ENCODE results near the gene RHBDF1. TPM values are rescaled to one million over a fixed set of nuclear protein-coding genes. Genes with fewer than 3 reads are reported as not detected.

Gene RHBDF1
- total and polyA plus RNA-seq, 3 experiments from 2014 or later = 0.53 to 0.59 TPM; not detected in 1

DNA sequence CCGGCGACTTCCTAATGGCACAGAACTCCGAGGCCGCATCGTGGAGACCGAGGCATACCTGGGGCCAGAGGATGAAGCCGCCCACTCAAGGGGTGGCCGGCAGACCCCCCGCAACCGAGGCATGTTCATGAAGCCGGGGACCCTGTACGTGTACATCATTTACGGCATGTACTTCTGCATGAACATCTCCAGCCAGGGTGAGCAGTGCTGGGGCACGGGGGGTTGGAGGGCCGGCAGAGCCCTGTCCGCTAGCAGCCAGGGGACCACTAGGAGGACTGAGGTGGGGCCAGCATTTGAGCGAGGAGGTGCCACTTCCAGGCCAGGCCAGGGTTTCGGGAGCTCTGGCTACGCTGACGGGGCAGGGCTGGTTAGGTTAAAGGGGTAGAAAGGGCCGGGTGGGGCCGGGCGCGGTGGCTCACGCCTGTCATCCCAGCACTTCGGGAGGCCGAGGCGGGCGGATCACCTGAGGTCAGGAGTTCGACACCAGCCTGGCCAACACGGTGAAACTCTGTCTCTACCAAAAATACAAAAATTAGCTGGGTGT, 10.7 kb upstream of the RHBDF1 start:
- H3K9me3 ChIP-seq (ENCODE audit: low read length) = no peaks in the 10 kb centered on the region
- no peak for DNase-seq
- H3K27ac ChIP-seq (ENCODE audit: low read depth, low read length) = no peak overlapping the region
- Mint-ChIP-seq H3K36me3 (peaks cover 0 to 52% (median 0%) of the 10 kb centered on the region in 3 donors), H3K4me3 (peak overlapping the region in 1 of 7 donors; percentile 8), H3K27me3 (peaks cover 0 to 1% of the 10 kb centered on the region in 2 donors), H3K9me3 (no peaks in the 10 kb centered on the region), H3K4me1 (peaks cover 31 to 46% (median 31%) of the 10 kb centered on the region in 3 donors), H3K27ac (no peak overlapping the region)
- POLR2A ChIA-PET = interaction anchor here (0.7 kb wide), 1 partner anchor 19 kb away, joined by 3 read pairs; no protein-coding TSS in a partner anchor
- CTCF ChIA-PET = interaction anchor here (1.7 to 5.0 kb wide), 2 partner anchors 17 to 18 kb away, joined by 9 to 21 read pairs; no protein-coding TSS in a partner anchor
- no peaks in the 10 kb centered on the region for H3K27me3 ChIP-seq (ENCODE audit: insufficient read depth, low read length, poor library complexity, severe bottlenecking)
- H3K36me3 ChIP-seq (ENCODE audit: insufficient read depth, low read length) = no peaks in the 10 kb centered on the region
- H3K4me1 ChIP-seq (ENCODE audit: insufficient read depth, low read length) = peaks cover 24% of the 10 kb centered on the region
- no peak overlapping the region for H3K4me3 ChIP-seq (ENCODE audit: low read length)

DNA sequence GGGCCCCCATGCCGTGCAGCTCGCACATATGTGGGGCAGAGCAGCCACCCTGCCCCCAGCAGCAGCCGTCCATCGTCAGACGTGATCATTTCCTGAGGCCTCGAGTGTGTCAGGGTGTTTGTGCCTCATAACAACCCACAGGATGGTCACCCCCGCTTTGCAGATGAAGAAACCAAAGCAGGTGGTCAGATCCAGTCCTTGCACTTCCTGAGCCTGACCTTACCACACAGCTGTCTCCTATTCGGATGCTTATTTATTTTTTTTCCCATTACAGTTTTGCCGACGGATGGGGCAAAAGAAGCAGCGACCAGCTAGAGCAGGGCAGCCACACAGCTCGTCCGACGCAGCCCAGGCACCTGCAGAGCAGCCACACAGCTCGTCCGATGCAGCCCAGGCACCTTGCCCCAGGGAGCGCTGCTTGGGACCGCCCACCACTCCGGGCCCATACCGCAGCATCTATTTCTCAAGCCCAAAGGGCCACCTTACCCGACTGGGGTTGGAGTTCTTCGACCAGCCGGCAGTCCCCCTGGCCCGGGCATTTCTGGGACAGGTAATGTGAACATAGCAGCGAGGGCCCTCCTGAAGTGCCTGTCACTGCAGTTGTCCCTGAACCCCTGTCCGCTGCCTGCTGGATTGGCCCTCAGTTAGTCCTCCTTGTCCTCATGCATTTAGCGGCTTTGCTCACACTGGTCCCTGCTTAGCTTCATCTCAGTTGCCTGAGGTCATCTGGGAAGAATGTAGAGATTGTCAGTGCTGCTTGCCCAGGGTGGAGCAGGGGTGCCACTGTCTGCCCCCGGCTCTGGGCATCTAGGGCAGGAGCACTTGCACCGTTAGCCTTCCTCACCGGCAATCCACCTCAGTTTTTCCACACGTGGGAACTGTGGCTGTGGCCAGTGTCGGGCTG, 7.0 kb upstream of the RHBDF1 start:
- peaks cover under 1% of the 10 kb centered on the region for H3K27me3 ChIP-seq (ENCODE audit: insufficient read depth, low read length, poor library complexity, severe bottlenecking)
- peak overlapping the region; percentile 87 to 93 (median 90) for H3K4me3 Mint-ChIP-seq
- H3K27ac ChIP-seq (ENCODE audit: low read depth, low read length) = peak overlapping the region; percentile 65
- peaks cover 33 to 53% (median 38%) of the 10 kb centered on the region in 3 donors for H3K4me1 Mint-ChIP-seq
- peaks cover 0 to 24% (median 0%) of the 10 kb centered on the region in 3 donors for H3K36me3 Mint-ChIP-seq
- peak overlapping the region; percentile 85 for H3K4me3 ChIP-seq (ENCODE audit: low read length)
- no peaks in the 10 kb centered on the region for H3K36me3 ChIP-seq (ENCODE audit: insufficient read depth, low read length)
- H3K27me3 Mint-ChIP-seq = peaks cover 5 to 7% of the 10 kb centered on the region in 2 donors
- CTCF ChIA-PET = interaction anchor here (1.2 to 3.9 kb wide), 3 partner anchors 14 to 102 kb away, joined by 3 to 24 read pairs (median 6); no protein-coding TSS in a partner anchor
- H3K4me1 ChIP-seq (ENCODE audit: insufficient read depth, low read length) = peaks cover 31% of the 10 kb centered on the region
- no peaks in the 10 kb centered on the region for H3K9me3 ChIP-seq (ENCODE audit: low read length)
- POLR2A ChIA-PET = no interaction called here
- DNase-seq = no peak
- H3K9me3 Mint-ChIP-seq = no peaks in the 10 kb centered on the region
- H3K27ac Mint-ChIP-seq = peak overlapping the region in 7 of 8 donors; percentile 20 to 95 (median 84)

DNA sequence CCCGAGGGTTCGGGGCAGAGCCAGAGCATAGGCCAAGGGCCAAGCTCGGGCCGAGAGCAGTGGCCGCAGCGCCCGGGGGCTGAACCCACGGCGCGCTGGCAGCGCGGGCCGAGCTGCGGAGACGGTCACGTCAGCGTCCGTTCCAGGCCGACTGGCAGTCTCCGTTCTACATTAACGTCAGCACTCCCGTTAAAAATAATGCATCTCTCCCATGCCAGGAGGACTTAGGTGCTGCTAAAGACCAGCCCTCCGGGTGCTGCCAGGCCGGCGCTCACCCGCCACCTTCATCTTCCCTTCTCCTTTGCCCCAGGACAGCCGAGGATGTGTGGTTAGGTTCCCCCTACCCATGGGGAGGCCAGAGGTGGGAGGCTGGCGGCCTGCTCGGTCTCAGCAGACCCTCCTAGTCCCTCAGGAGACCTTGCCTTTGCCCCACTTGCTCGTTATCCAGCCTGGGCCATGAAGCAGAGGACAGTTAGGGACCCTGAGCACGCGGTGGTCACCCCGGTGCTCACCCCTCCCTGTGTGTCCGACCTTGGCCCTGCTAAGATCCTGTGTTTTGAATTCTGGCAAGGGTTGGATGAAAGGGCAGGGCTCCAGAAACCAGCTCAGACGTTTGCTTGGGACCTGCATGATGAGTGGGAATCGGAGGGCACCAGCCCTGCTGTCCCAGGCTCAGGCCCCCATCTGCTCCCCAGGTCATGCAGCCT, 6.2 kb upstream of the RHBDF1 start:
- Histone ChIP-seq H3K4me1 (ENCODE audit: insufficient read depth, low read length) (peaks cover 23% of the 10 kb centered on the region), H3K4me3 (ENCODE audit: low read length) (peak overlapping the region; percentile 85), H3K9me3 (ENCODE audit: low read length) (no peaks in the 10 kb centered on the region), H3K36me3 (ENCODE audit: insufficient read depth, low read length) (no peaks in the 10 kb centered on the region), H3K27me3 (ENCODE audit: insufficient read depth, low read length, poor library complexity, severe bottlenecking) (peaks cover 8% of the 10 kb centered on the region), H3K27ac (ENCODE audit: low read depth, low read length) (peak overlapping the region; percentile 65)
- Mint-ChIP-seq H3K4me3 (peak overlapping the region; percentile 87 to 93 (median 90)), H3K27me3 (peaks cover 9% of the 10 kb centered on the region in 2 donors), H3K4me1 (peaks cover 25 to 45% (median 30%) of the 10 kb centered on the region in 3 donors), H3K27ac (peak overlapping the region; percentile 67 to 95 (median 83)), H3K36me3 (peaks cover 0 to 20% (median 0%) of the 10 kb centered on the region in 3 donors), H3K9me3 (no peaks in the 10 kb centered on the region)
- CTCF ChIA-PET = interaction anchor here (1.3 to 3.9 kb wide), 3 partner anchors 13 to 28 kb away, joined by 3 to 24 read pairs (median 6); no protein-coding TSS in a partner anchor
- POLR2A ChIA-PET = no interaction called here
- no peak for DNase-seq

DNA sequence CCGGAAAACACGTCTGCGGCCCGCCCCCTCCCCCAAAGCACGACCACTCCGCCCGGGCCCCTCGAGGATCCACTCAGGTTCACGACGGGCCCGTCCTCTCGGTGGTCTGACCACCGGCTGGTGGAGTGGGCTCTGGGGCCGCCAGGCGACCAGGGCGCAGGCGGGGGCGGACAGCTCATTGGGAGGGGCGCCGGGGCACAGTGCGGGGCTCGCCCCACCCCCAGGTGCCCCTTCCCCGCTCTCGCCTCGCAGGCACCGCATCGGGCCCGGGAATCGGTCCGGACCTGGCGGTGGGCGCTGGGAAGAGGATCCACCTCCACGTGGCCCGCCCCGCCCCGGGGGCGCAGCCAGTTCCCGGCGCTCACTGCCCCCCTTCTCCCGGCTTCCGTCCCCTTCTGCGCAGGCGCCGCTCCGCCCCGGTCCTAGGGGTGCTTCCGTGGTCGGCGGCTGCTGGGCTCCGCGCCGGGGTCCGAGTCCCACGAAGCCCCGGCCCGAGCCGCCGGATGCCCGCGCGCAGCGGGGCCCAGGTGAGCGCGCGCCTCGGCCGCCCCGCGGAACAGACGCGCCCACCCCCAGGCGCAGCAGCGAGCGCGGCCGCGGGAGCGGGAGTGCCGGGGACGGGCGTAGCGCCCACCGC, 5.5 kb upstream of the RHBDF1 start, which contains the start of gene MPG:
TSS of gene MPG (plus strand) at position 419 of the 637 bp plus-strand sequence. CDS start at position 504, 85 bp downstream.
- ChIA-PET POLR2A (interaction anchor here (0.9 kb wide), 1 partner anchor 19 kb away, joined by 3 read pairs; no protein-coding TSS in a partner anchor), CTCF (interaction anchor here (1.3 to 3.9 kb wide), 3 partner anchors 12 to 29 kb away, joined by 3 to 24 read pairs (median 10); no protein-coding TSS in a partner anchor)
- no peaks in the 10 kb centered on the region for H3K9me3 Mint-ChIP-seq
- peaks cover 21 to 43% (median 26%) of the 10 kb centered on the region in 3 donors for H3K4me1 Mint-ChIP-seq
- Histone ChIP-seq H3K36me3 (ENCODE audit: insufficient read depth, low read length) (no peaks in the 10 kb centered on the region), H3K4me3 (ENCODE audit: low read length) (peak within 1 kb of the TSS; percentile 85), H3K27ac (ENCODE audit: low read depth, low read length) (peak within 1 kb of the TSS; percentile 65), H3K9me3 (ENCODE audit: low read length) (no peaks in the 10 kb centered on the region), H3K4me1 (ENCODE audit: insufficient read depth, low read length) (peaks cover 22% of the 10 kb centered on the region), H3K27me3 (ENCODE audit: insufficient read depth, low read length, poor library complexity, severe bottlenecking) (peaks cover 14% of the 10 kb centered on the region)
- H3K36me3 Mint-ChIP-seq = peaks cover 0 to 20% (median 0%) of the 10 kb centered on the region in 3 donors
- DNase-seq = peak; percentile 71 to 88 (median 78)
- peak within 1 kb of the TSS; percentile 87 to 93 (median 90) for H3K4me3 Mint-ChIP-seq
- H3K27me3 Mint-ChIP-seq = peaks cover 13 to 15% of the 10 kb centered on the region in 2 donors
- H3K27ac Mint-ChIP-seq = peak within 1 kb of the TSS; percentile 67 to 95 (median 83)

DNA sequence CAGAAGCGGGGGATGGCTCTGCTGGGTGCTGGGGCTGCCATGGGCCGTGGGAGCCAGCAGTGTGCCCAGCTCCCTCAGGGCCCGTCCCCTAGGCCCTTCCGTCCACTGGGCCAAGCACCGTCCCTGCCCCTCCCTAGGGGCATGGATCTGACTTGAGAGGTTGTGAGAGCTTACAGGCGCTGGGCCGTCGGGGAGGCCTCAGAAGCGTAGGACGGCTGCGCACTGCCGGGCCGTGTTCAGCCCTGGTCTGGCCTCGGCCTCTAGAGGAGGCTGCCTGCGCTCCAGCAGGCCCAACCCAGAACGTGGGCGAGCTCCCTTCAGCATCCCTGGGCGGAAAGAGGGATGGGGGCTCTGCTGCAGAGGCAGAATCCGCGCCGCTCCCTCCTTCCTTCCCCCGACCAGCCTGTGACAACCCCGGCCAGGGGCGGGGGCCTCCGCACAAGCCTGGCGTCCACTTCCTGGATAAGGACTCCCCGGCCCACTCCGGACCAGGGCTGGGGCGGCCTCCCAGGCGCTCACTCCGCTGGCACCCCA, 4.9 kb upstream of the RHBDF1 start:
- no peaks in the 10 kb centered on the region for H3K9me3 ChIP-seq (ENCODE audit: low read length)
- H3K27ac ChIP-seq (ENCODE audit: low read depth, low read length) = peak overlapping the region; percentile 65
- CTCF ChIA-PET = interaction anchor here (1.3 to 3.9 kb wide), 3 partner anchors 12 to 30 kb away, joined by 3 to 24 read pairs (median 10); no protein-coding TSS in a partner anchor
- no peaks in the 10 kb centered on the region for H3K9me3 Mint-ChIP-seq
- H3K4me3 Mint-ChIP-seq = peak overlapping the region; percentile 66 to 91 (median 76)
- H3K4me1 ChIP-seq (ENCODE audit: insufficient read depth, low read length) = peaks cover 25% of the 10 kb centered on the region
- peaks cover 0 to 20% (median 0%) of the 10 kb centered on the region in 3 donors for H3K36me3 Mint-ChIP-seq
- H3K4me3 ChIP-seq (ENCODE audit: low read length) = peak overlapping the region; percentile 53
- DNase-seq = peak in 4 of 5 donors; percentile 6 to 55 (median 14)
- H3K27me3 Mint-ChIP-seq = peaks cover 16 to 17% of the 10 kb centered on the region in 2 donors
- peaks cover 20 to 40% (median 28%) of the 10 kb centered on the region in 3 donors for H3K4me1 Mint-ChIP-seq
- peak overlapping the region in 4 of 8 donors; percentile 38 to 68 (median 40) for H3K27ac Mint-ChIP-seq
- H3K36me3 ChIP-seq (ENCODE audit: insufficient read depth, low read length) = no peaks in the 10 kb centered on the region
- H3K27me3 ChIP-seq (ENCODE audit: insufficient read depth, low read length, poor library complexity, severe bottlenecking) = peaks cover 18% of the 10 kb centered on the region
- POLR2A ChIA-PET = interaction anchor here (0.9 kb wide), 1 partner anchor 20 kb away, joined by 3 read pairs; no protein-coding TSS in a partner anchor

DNA sequence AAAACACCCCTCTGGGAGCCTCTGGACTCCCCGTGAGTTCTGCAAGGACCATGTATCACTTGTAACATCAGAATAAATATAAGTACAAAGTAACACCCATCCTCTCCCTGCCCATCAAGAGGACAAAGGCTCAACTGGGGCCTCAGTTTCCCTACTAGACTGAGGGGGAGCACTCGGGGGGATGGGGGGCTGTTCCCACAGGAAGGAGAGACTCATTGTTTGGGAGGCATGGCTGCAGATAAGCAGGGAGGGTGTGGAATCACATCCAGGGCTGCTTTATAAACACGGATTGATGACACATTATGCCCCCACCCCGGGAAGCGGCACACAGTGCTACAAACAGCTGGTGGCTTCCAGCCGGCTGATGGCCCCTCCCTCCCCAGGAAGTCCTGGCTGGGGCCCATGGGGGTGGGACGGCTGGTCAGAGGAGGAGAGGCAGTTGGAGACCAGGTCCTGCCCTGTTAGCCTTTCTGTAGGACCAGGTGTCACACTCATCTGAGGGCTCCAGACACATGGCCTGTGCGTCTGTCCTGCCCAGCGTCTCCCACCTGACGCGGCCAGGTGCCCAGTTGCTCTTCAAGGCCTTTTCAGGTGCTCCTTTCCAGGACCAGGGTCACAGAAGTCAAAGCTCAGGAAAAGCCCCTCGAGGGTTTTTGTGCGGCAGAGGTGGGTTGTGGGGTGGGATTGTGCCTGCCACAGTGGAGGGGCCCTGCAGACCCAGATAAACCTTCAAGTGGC, 4.3 kb upstream of the RHBDF1 start:
- no peak overlapping the region for H3K4me3 ChIP-seq (ENCODE audit: low read length)

More for the DNA sequence above, 4.3 kb upstream of the RHBDF1 start:
- CTCF ChIA-PET = interaction anchor here (1.3 to 3.9 kb wide), 4 partner anchors 11 to 30 kb away, joined by 3 to 24 read pairs (median 8); no protein-coding TSS in a partner anchor
- H3K9me3 Mint-ChIP-seq = no peaks in the 10 kb centered on the region
- no peak for DNase-seq
- Histone ChIP-seq H3K27ac (ENCODE audit: low read depth, low read length) (peak overlapping the region; percentile 65), H3K27me3 (ENCODE audit: insufficient read depth, low read length, poor library complexity, severe bottlenecking) (peaks cover 18% of the 10 kb centered on the region), H3K9me3 (ENCODE audit: low read length) (no peaks in the 10 kb centered on the region), H3K4me1 (ENCODE audit: insufficient read depth, low read length) (peaks cover 25% of the 10 kb centered on the region), H3K36me3 (ENCODE audit: insufficient read depth, low read length) (no peaks in the 10 kb centered on the region)
- H3K4me1 Mint-ChIP-seq = peaks cover 20 to 40% (median 28%) of the 10 kb centered on the region in 3 donors
- peak overlapping the region in 4 of 8 donors; percentile 23 to 77 (median 31) for H3K27ac Mint-ChIP-seq
- peak overlapping the region; percentile 56 to 91 (median 75) for H3K4me3 Mint-ChIP-seq
- POLR2A ChIA-PET = interaction anchor here (0.9 kb wide), 1 partner anchor 20 kb away, joined by 3 read pairs; no protein-coding TSS in a partner anchor
- peaks cover 16 to 17% of the 10 kb centered on the region in 2 donors for H3K27me3 Mint-ChIP-seq
- peaks cover 0 to 20% (median 0%) of the 10 kb centered on the region in 3 donors for H3K36me3 Mint-ChIP-seq

Measured in CD8-positive, alpha-beta memory T cell (primary cell).